ENCODE measurements around the gene PCBP2.

DNA sequence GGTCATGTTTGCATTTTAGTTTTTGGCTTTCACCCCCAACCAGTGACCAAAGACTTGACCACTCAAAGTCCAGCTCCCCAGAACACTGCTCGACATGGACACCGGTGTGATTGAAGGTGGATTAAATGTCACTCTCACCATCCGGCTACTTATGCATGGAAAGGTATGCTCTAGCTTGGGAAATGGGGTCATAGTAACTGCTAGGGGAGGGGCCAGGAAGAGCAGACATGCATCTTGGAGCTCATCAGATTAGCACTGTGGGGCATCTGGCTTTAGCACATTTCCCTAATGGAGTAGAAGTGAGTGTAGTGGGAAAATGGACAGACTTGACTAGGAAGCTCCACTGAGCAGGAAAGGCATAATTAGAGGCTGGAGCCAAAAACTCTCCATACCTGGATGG is 2.8 kb downstream of the PCBP2 start:
- TF ChIP-seq, protein P1, sequence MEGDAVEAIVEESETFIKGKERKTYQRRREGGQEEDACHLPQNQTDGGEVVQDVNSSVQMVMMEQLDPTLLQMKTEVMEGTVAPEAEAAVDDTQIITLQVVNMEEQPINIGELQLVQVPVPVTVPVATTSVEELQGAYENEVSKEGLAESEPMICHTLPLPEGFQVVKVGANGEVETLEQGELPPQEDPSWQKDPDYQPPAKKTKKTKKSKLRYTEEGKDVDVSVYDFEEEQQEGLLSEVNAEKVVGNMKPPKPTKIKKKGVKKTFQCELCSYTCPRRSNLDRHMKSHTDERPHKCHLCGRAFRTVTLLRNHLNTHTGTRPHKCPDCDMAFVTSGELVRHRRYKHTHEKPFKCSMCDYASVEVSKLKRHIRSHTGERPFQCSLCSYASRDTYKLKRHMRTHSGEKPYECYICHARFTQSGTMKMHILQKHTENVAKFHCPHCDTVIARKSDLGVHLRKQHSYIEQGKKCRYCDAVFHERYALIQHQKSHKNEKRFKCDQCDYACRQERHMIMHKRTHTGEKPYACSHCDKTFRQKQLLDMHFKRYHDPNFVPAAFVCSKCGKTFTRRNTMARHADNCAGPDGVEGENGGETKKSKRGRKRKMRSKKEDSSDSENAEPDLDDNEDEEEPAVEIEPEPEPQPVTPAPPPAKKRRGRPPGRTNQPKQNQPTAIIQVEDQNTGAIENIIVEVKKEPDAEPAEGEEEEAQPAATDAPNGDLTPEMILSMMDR (IDR thresholded peaks at IDR 0.05) = no peak
- TF ChIP-seq POLR2A (IDR thresholded peaks at IDR 0.05) (no peak), EP300 (IDR thresholded peaks at IDR 0.05) (no peak)
